Liver (tissue), 3 donors: ENCODE results near the gene TAP1.

Experiments
- EGR1 ChIP-seq, 2 donors: IDR thresholded peaks; 2 replicates each; pipeline ENCODE4 v1.6.1; 2016 to 2018; ENCODE audit warnings: antibody characterized with exemption in 2 of 2, low read depth in 2 of 2
- TAF1 ChIP-seq: conservative IDR thresholded peaks from 2 replicates; pipeline ENCODE4 v1.6.1; 2016; ENCODE audit warnings: antibody characterized with exemption, mild to moderate bottlenecking
- TF ChIP-seq, protein P1 (sequence below): fragments of 150-350 bp; IDR thresholded peaks from 2 replicates; pipeline ENCODE4 v1.5.1; 2017; ENCODE audit warnings: improper control_type of control experiment, low read depth, low read length; ENCODE audit not compliant: missing input control
- TF ChIP-seq, protein P2 (sequence below): IDR thresholded peaks from 2 replicates; pipeline ENCODE4 v1.6.1; 2016; ENCODE audit warnings: antibody characterized with exemption
- donor health status: healthy.
- donor health status: healthy.

GRCh38 chr6:32894085-32895005 lies 40.8 kb upstream of the TAP1 start:
- TF ChIP-seq, protein P1, sequence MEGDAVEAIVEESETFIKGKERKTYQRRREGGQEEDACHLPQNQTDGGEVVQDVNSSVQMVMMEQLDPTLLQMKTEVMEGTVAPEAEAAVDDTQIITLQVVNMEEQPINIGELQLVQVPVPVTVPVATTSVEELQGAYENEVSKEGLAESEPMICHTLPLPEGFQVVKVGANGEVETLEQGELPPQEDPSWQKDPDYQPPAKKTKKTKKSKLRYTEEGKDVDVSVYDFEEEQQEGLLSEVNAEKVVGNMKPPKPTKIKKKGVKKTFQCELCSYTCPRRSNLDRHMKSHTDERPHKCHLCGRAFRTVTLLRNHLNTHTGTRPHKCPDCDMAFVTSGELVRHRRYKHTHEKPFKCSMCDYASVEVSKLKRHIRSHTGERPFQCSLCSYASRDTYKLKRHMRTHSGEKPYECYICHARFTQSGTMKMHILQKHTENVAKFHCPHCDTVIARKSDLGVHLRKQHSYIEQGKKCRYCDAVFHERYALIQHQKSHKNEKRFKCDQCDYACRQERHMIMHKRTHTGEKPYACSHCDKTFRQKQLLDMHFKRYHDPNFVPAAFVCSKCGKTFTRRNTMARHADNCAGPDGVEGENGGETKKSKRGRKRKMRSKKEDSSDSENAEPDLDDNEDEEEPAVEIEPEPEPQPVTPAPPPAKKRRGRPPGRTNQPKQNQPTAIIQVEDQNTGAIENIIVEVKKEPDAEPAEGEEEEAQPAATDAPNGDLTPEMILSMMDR: no peak
- TF ChIP-seq EGR1 (IDR thresholded peaks at IDR 0.05; ENCODE audit: low read depth in 2 of 2) (no peak), TAF1 (peak; percentile 83)
- TF ChIP-seq, protein P2, sequence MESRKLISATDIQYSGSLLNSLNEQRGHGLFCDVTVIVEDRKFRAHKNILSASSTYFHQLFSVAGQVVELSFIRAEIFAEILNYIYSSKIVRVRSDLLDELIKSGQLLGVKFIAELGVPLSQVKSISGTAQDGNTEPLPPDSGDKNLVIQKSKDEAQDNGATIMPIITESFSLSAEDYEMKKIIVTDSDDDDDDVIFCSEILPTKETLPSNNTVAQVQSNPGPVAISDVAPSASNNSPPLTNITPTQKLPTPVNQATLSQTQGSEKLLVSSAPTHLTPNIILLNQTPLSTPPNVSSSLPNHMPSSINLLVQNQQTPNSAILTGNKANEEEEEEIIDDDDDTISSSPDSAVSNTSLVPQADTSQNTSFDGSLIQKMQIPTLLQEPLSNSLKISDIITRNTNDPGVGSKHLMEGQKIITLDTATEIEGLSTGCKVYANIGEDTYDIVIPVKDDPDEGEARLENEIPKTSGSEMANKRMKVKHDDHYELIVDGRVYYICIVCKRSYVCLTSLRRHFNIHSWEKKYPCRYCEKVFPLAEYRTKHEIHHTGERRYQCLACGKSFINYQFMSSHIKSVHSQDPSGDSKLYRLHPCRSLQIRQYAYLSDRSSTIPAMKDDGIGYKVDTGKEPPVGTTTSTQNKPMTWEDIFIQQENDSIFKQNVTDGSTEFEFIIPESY: no peak
